ENCODE data around the gene ERFE.

The ERFE gene

DNA sequence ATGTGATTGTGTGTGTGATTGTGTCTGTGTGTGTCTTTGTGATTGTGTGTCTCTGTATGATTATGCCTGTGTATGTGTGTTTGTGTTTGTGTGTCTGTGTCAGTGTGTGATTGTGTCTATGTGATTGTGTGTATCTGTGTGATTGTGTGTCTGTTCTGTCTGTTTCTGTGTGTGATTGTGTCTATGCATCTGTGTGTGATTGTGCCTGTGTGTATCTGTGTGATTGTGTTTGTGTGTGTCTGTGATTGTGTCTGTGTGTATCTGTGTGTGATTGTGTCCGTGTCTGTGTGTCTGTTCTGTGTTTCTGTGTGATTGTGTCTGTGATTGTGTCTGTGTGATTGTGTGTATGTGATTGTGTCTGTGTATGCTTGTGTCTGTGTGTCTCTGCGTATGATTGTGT lies 32.4 kb upstream of the ERFE start:
- DNase-seq (ENCODE audit: low read depth, low spot score) = no peak

DNA sequence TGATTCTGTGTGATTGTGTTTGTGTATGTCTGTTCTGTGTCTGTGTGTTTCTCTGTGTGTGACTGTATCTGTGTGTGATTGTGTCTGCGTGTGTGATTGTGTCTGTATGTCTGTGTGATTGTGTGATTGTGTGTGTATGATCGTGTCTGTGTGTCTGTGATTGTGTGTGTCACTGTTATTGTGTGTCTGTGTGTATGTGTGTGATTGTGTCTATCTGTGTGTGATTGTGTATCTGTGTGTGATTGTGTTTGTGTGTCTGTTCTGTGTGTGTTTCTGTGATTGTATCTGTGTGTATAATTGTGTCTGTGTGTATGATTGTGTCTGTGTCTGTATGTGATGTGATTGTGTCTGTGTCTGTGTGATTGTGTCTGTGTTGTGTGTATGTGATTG lies 32.0 kb upstream of the ERFE start:
- DNase-seq (ENCODE audit: low read depth, low spot score) = no peak

DNA sequence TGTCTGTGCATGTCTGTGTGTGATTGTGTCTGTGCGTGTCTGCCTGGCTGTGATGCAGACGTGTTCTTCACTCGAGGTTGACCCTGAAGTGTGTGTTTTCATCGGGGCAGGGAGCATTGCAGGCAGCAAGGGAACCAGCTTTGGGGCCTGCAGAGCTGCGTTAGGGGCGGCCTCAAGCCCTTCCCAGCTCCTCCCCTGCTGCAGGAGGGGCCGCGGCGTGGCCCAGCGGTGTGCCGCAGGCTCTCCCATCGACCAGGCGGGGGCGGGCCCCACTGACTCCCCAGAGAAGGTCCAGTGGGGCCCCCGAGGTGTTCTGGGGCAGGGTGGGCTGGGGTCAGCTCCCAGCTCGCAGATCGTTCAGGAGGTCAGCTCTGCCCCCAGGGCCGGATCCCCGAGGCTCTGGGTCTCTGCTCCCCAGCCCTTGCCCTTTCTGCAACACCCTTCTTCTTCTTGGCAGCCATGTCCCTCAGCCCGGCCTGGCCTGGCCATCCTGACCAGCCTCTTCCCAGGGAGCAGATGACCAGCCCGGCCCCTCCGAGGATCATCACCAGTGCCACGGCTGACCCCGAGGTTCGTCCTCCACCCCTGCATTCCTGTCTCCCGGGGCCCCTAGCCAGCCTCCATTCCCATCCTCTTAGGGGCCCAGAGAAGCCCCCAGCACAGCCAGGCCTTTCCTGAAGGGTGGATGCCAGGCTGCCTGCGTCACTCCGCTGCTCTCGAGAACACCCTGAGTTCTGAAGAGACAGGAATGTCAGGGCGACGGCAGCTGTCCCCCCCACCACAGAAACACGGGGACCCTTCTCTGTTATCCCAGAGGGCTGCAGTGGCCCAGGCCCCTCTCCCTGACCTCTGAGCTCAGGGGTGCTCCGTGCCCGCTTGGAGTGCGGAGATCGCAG lies 31.4 kb upstream of the ERFE start:
- no peak for DNase-seq (ENCODE audit: low read depth, low spot score)

DNA sequence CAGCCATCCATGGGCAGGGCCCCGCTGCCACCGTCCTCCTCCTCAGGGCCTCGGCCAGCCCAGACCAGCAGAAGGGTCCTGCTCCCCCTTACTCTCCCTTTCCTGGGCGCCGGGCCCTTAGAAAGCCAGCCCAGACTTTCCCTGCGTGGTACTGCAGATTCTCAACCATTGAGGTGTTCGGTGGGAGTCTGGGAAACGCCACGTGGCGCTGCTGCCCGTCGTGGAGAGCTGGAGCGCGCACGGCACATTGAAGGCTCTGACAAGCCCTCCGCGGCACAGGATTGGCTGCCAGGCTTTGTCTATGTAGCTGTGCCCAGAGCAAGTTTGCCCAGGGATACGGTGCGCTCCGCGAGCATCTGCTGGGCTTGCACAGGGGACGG lies 30.7 kb upstream of the ERFE start:
- DNase-seq (ENCODE audit: low read depth, low spot score) = no peak

DNA sequence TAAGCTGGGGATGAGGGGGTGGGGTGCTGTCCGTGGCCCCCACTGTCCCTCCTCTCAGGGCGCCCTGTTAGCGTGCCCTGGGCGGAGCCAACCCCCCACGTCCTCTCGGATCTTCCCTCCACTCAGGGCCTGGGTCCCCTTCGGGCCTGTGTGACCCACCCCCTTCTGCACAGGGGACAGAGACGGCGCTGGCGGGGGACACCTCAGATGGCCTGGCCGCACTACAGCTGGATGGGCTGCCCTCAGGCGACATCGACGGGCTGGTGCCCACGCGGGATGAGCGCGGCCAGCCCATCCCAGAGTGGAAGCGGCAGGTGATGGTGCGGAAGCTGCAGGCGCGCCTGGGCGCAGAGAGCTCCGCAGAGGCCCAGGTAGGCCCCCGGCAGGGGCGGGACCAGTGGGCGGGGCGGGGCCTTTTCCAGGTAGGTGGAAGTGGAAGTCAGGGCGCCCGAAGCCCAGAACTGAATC lies 30.2 kb upstream of the ERFE start:
- DNase-seq (ENCODE audit: low read depth, low spot score) = no peak

DNA sequence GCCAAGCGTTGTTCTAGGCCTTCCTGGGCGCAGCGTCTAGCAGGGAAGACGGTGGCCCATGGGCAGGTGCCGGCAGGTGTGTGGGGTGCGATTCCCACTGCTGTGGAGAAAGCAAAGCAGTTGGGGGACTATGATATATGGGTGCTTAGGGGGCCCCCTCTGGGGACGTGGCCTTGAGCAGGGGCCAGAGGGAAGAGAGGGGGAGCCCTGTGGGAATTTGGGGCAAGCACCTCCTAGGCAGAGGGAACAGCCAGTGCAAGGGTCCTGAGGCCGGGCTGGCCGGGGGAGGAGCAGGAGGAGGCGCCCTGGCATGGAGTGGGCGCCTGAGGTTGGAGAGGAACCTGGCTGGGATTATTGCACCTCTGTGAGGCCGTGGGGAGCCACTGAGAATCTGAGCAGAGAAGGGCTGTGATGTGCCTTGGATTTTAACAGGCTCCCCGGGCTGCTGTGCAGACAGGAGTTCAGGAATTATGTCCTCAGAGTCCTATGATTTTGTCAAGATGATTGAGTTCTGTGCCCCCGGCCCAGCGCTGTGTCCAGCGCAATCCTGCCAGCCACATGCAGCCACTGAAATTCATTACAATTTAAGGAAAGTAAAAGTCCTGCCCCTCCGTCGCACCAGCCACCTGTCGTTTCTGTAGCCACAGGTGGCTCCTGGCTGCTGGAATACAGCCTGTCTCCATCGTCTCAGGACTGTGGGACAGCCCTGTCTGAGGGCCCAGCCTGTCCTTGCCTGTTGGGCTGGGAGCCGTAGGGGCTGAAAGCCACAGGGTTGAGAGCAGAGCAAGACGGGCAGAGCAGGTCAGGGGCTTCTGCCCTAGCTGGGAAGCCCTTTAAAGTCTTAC lies 29.4 kb upstream of the ERFE start:
- no peak for DNase-seq (ENCODE audit: low read depth, low spot score)

DNA sequence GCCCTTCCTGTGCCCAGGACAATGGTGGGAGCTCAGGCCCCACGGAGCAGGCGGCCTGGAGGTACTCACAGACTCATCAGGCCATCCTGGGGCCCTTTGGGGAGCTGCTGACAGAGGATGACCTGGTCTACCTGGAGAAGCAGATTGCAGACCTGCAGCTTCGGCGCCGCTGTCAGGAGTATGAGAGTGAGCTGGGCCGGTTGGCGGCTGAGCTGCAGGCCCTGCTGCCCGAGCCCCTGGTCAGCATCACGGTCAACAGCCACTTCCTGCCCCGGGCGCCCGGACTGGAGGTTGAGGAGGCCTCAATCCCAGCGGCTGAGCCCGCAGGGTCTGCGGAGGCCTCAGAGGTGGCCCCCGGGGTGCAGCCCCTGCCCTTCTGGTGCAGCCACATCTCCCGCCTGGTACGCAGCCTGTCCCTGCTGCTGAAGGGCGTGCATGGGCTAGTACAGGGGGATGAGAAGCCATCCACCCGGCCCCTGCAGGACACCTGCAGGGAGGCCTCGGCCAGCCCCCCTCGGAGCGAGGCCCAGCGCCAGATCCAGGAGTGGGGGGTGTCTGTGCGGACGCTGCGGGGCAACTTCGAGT lies 28.6 kb upstream of the ERFE start:
- no peak for DNase-seq (ENCODE audit: low read depth, low spot score)

DNA sequence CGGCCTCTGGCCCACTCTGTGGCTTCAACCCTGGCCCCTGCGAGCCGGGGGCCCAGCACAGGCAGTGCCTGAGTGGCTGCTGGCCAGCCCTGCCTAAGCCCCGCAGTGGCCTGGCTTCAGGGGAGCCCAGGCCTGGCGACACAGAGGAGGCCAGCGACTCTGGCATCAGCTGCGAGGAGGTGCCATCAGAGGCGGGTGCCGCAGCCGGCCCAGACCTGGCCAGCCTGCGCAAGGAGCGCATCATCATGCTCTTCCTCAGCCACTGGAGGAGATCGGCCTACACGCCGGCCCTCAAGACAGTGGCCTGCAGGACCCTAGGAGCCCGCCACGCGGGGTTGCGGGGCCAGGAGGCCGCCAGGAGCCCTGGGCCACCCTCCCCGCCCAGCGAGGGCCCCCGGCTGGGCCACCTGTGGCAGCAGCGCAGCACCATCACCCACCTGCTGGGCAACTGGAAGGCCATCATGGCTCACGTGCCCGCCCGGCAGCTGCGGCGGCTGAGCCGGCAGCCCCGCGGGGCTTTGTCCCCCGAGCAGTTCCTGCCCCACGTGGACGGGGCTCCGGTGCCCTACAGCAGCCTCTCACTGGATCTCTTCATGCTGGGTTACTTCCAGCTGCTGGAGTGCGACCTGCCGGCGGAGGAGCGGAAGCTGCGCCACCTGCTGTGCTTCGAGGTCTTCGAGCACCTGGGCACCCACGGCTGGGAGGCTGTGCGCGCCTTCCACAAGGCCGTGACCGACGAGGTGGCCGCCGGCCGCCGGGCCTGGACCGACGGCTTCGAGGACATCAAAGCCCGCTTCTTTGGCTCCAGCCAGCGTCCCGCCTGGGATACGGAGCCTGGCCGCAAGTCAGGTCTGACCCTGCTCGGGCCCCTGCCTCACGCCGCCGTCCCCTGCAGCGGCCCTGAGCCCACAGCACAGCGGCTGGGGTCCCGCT lies 27.8 kb upstream of the ERFE start:
- no peak for DNase-seq (ENCODE audit: low read depth, low spot score)

DNA sequence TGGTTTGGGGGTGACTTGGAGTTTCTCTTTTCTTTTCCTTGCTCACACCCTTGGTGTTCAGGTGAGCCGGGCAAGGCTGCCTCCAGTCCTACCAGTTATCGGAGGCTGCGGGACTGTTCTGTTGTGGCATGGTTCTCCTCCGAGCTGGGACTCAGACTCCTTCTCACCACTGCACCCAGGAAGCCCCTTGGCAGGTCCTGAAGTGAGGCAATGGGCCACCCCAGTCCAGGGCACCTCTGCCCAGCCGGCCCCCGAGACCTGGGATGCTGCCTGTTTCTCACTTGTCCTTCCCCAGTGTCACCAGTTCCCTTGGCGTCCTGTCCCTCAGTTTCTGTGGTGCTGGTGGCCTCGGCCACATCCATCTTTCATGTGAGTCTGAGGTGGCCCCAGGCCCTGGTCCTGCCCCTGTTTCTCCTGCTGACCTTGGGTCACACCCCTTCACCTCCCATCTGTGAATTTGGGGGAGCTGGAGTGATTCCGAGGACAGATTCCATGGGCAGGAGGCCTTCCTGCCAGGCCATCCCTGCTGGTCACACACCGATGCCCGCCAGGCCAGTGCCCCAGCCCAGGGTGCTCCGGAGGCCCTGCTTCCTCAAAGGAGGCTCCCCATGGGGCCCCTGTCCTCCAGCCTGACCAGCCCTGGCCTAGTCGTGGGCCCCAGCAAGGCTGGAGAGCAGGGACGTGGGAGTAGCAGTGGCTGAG lies 26.9 kb upstream of the ERFE start:
- DNase-seq (ENCODE audit: low read depth, low spot score) = no peak

DNA sequence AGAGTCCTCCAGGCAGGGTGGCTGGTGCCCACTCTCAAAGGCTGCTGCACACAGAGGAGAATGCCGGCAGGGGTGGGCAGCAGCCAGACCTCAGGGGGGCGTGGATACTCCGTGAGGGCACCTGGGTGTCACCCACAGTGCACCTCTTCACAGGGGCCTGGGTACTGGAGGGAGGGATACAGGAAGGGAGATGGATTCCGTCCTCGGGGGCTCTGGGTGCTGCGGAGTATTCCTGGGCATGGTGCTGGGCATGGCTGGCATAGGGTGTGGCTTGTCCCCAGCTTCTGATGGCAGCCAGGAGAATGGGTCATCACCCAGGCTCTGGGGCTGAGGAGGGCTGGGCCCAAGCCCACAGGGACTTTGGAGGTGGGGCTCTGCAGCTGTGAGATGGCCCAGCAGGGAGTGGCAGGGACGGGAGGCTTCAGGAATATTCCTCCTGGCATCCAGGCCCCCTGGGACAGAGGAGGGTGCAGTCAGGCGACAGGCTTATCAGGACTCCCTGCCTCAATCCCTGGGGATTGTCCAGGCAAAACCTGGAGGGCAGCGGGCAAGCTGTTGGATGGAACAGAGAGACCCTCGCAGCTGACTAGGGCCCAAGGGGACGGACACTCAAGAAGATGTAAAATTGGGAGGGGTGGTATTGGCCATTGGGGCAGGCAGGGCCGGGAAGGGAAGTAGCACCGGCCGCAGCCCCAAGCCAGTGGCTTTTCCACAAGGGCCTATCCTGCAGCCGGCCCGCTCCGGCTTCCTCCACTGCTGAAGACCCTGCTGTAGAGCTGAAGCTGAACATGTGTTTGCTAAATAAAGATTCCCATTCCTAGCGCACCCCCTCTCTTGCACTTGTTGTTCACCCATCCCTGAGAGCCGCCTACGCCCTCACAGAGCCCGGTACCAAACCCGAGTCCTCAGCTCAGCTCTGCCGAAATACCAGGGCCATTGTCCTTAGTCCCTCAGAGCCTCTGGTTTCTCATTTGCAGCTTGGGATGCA lies 26.0 kb upstream of the ERFE start:
- DNase-seq (ENCODE audit: low read depth, low spot score) = no peak

DNA sequence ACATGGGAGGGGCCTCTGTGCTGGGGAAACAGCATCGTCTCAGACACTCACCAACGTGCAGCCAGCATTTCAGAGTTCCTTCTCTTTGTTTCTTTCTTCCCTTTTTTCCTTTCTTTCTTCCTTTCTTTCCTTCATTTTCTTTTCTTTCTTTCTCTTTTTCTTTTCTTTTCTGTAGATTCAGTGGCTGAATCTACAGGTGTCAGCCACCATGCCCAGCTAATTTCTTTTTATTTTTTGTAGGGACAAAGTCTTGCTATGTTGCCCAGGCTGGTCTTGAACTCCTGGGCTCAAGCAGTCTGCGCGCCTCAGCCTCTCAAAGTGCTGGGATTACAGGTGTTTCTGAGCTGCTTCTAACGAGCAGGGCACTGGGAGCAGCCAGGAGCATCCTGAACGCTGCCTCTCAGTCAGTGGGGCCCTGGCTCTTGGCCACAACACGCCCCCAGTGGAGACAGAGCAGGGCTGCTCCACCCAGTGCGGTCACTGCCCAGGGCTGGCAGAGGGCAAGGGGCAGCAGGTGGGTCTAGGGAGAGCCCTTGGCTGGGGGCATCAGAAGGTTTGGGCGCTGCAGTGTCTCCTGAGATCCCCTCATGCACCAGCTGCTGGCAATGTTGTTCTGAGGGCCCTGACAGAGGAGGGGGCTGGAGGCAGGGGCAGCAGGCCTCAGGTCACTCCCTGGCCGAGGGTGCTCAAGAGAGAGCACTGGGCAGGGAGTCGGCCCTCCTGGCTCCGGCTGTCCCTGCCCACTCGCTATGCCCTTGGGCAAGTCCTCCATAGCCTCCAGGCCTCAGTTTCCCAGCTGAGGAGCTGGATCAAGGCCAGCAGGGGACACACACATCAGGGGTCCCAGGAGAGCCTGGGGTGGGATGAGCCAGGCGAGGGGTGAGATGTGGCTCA lies 25.0 kb upstream of the ERFE start:
- no peak for DNase-seq (ENCODE audit: low read depth, low spot score)

DNA sequence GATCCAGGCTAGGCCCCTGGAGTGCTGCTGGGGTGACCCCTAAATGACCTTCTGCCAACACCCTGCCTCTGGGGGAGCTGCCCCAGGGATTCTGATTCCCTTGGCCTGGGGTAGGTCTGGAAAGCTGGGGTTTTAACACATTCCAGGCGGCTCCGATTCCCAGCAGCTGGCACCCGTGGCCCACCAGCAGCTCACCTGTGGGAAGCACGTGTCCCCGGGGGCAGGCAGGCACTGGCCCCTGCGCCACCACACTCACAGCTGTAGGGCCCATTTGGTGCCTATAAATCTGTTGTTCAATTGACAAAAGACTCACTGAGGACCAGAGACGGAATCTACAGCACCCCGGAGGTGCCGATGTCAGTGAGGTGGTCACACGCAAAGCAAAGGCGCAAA lies 24.4 kb upstream of the ERFE start:
- DNase-seq (ENCODE audit: low read depth, low spot score) = no peak

DNA sequence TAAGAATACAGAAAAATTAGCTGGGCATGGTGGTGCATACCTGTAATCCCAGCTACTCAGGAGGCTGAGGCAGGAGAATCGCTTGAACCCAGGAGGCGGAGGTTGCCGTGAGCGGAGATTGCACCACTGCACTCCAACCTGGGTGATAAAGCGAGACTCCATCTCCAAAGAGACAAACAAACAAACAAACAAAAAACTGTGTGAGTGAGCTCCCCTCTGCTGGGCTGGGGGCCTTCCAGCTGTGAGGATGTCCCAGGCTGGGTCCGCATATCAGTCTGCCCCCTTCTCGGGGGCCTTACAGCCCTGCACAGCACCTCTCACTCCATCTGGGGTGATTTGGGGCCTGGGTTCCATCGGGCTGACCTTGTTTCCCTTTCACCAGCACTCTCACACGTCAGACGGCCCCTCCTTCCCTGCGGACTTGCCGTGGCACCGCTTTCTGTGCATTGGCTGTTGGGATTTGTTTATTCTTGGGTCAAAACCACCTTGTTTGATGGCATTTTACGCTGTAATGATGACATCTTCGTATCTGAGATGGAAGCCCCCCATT lies 23.1 kb upstream of the ERFE start:
- no peak for DNase-seq (ENCODE audit: low read depth, low spot score)

DNA sequence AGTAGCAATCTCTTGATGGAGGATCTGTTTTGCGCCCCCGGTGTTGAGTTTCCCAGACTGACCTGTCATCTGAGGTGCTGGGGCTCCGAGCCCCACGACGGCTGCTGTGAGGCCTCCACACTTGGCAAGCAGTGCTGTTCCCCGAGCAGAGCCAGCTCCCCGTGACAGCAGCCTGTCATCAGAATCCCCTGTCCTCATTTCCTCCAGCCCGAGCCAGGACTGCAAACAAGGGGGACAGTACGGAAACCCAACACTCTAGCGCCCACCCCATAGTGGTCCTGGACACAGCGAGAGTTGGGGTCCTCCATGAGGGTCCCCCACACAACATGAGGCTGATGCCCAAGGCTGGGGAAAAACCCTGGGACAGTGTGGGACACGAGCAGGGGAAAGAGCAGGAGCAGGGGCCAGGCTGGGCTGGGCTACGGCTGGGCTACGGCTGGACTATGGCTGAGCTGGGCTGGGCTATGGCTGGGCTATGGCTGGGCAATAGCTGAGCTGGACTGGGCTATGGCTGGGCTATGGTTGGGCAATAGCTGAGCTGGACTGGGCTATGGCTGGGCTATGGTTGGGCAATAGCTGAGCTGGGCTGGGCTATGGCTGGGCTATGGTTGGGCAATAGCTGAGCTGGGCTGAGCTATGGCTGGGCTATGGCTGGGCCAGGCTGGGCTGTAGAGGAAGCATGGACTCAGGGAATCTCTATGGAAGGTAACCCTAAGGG lies 21.8 kb upstream of the ERFE start:
- DNase-seq (ENCODE audit: low read depth, low spot score) = peak; percentile 71

DNA sequence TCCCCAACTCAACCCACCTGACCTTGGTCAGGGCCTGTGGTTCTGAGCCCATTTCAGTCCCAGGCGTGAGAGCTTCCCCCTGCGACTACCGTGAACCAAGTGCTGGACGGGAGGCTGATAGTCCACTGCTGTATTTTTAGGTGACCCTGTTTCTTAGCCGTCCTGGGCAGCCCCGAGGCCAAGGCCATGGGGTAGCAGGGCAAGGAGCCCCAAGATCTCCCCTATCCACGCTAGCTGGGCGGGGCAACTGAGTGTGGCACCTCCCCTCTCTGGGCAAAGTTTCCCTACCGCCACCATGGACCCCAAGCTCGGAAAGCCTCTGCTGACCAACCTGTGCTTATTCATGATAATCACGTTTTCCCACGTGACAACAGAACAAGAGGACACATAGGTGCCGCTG lies 20.9 kb upstream of the ERFE start:
- DNase-seq (ENCODE audit: low read depth, low spot score) = no peak

DNA sequence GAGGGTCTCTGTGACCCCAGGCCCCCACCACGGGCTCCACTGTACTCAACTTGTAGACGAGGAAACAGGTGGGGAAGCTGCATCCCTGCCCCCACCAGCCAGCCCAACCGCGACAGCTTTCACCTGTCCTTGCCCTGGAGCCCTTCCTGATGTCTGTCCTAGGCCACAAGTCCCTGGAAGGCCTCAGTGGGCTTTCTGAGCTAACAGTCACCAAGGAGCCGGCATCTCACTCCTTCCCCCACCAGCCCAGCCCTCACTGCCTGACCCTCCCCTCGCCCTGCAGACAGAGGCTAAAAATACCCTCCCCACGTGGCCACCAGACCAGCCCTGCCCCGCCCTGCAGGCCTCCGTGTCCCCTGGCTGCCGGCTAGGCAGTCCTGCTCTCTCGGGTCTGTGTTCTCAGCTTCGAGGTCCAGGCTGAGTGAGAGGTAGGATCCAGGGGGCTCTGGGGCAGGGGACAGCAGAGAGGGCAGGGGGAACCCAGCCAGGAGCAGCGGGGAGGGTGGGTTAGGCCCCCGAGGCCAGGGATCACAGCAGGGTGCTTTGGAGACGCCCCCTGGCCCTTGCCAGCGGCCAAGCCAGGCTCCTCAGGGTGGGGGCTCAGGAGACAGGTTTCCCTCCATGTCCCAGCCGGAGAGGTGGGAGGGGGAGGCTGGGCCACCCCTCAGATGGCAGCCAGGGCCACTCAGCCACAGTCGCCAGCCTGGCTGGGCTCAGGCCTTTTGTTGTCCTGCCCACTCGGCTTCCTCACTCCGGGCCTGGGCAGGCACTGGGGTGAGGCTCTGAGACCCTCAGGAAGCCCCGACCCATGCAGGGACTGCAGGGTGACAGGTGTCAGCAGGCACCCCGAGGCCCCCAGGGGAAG lies 20.2 kb upstream of the ERFE start, which contains the start of gene KLHL30:
TSS of gene KLHL30 (plus strand) at position 338 of the 865 bp plus-strand sequence. CDS start 2,087 bp downstream, outside the sequence.
- DNase-seq (ENCODE audit: low read depth, low spot score) = peak; percentile 64
